HG03558 (cell line): Measurements from ENCODE around the gene SPAAR.
"Not testable (repeated sequence)": the region's sequence is repeated elsewhere in the genome, so short reads cannot be mapped to it uniquely, and the experiment has no call there.

Experiments used
- ATAC-seq: cut with Tn5 transposase; IDR thresholded peaks from one replicate; pipeline ENCODE4 v1.9.1; 2021; ENCODE audit warnings: moderate number of reproducible peaks; ENCODE audit not compliant: unreplicated experiment; ENCODE audit errors: extremely low read depth

Gene SPAAR

GRCh38 chr9:35909274-35909673, at the start of gene SPAAR:
Gene SPAAR (plus strand): TSS chr9:35909490. CDS start chr9:35910464, 974 bp downstream.
- no peak for ATAC-seq

- no peak for ATAC-seq
Observed at GRCh38 chr9:35859990-35860339, 49.3 kb upstream of the SPAAR start.

GRCh38 chr9:35861161-35861897, 48.0 kb upstream of the SPAAR start:
- no peak for ATAC-seq

GRCh38 chr9:35862328-35862727, 47.0 kb upstream of the SPAAR start:
- no peak for ATAC-seq

- ATAC-seq: no peak
Observed at GRCh38 chr9:35863583-35863982, 45.7 kb upstream of the SPAAR start.

- ATAC-seq: no peak
Observed at GRCh38 chr9:35864695-35865255, 44.5 kb upstream of the SPAAR start.

- no peak for ATAC-seq
Observed at GRCh38 chr9:35867538-35867937, 41.8 kb upstream of the SPAAR start.

- ATAC-seq: no peak
Observed at GRCh38 chr9:35868933-35869332, 40.4 kb upstream of the SPAAR start.

- ATAC-seq: no peak
Observed at GRCh38 chr9:35869621-35870216, 39.6 kb upstream of the SPAAR start.

GRCh38 chr9:35870351-35870923, 38.9 kb upstream of the SPAAR start, which contains the start of gene OR13J1:
Gene OR13J1 (minus strand): TSS chr9:35870401. CDS start chr9:35870401, 0 bp downstream.
- no peak for ATAC-seq

GRCh38 chr9:35871545-35871944, 37.7 kb upstream of the SPAAR start:
- ATAC-seq: no peak

- no peak for ATAC-seq
Observed at GRCh38 chr9:35872505-35872904, 36.8 kb upstream of the SPAAR start.

- no peak for ATAC-seq
Observed at GRCh38 chr9:35882263-35882848, 26.9 kb upstream of the SPAAR start.

GRCh38 chr9:35882996-35883395, 26.3 kb upstream of the SPAAR start:
- no peak for ATAC-seq

GRCh38 chr9:35884908-35885307, 24.4 kb upstream of the SPAAR start:
- not testable (repeated sequence) for ATAC-seq

- no peak for ATAC-seq
Observed at GRCh38 chr9:35891646-35892045, 17.6 kb upstream of the SPAAR start.

- ATAC-seq: no peak
Observed at GRCh38 chr9:35892051-35892450, 17.2 kb upstream of the SPAAR start.

- no peak for ATAC-seq
Observed at GRCh38 chr9:35896570-35896969, 12.7 kb upstream of the SPAAR start.

- not testable (repeated sequence) for ATAC-seq
Observed at GRCh38 chr9:35897376-35898099, 11.8 kb upstream of the SPAAR start.

- ATAC-seq: no peak
Observed at GRCh38 chr9:35898337-35898736, 11.0 kb upstream of the SPAAR start.
